HG03108 (cell line): ENCODE results near the gene ANAPC15.

Source experiments
- ATAC-seq: cut with Tn5 transposase; IDR thresholded peaks from one replicate; pipeline ENCODE4 v1.9.1; 2021; ENCODE audit warnings: moderate library complexity; ENCODE audit not compliant: unreplicated experiment

ANAPC15 gene

GRCh38 chr11:72088076-72088808, 24.3 kb downstream of the ANAPC15 start:
- ATAC-seq, result no peak

DNA sequence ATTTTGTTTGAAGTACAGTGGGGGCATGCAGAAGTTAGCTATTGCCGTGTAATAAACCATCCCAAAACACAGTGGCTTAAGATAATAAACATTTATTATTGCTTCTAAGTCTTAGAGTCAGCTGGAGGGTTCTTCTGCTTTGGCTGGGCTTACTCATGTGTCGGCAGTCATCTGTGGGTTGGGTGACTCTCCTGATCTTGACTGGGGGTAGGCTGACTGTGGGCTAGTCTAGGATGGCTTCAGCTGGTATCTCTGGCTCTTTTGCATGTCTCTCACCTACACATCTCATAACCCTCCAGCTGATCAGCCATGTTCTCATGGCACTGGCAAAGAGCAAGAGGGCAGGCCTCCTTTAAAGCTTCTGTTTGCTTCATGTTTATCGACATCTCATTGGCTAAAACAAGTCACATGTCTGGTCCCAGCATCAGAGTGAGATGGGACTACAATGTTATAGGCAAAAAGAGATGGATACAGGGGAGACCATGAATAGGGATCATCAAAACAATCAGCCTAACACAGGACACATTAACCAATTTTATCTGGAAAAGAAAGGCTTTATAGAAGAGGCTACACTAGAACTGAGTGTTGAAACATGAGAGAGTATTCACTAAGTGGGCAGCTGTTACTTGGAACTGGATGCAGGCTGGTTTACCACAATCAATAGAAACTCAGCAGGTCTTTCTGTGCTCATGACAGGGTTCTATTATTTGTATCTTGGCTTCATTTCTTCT, 26.7 kb downstream of the ANAPC15 start:
- ATAC-seq, result no peak

DNA sequence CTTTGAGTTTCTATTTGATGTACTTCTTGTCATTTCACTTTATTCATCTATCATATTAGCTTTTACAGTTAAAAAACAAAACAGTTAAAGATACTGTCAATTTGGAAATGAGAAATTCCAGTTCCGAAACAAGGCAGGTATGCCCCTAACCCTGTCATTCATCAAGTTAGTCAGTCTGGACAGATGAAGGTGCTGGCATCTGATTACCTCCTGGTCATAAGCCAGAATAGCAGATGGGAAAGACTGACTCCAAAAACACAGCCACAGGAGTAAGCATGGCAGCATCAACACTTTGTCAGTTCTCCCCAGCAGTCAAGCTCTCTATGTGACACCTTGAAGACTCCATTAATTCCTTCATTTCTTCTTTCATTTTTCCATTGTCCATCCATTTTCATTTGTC, 27.5 kb downstream of the ANAPC15 start:
- ATAC-seq, result no peak

DNA sequence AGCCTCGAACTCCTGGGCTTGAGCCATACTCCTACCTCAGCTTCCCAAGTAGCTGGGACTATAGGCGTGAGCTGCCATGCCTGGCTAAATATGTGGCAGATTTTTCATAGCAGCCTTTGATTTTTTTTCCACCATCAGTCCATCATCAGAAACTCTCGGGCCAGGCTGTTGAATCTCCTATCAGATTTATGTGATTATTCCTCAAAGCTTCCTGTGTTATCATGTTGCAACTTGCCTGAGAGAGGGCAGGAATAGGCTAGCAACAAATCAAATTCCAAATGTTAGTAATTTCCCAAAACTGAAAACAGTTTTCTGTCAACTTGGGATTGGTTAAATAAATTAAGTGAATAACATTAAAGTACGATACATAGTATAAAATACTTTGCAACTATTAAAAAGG, 28.4 kb downstream of the ANAPC15 start:
- no peak for ATAC-seq

- no peak for ATAC-seq
Observed at GRCh38 chr11:72083414-72083813, 29.1 kb downstream of the ANAPC15 start.

DNA sequence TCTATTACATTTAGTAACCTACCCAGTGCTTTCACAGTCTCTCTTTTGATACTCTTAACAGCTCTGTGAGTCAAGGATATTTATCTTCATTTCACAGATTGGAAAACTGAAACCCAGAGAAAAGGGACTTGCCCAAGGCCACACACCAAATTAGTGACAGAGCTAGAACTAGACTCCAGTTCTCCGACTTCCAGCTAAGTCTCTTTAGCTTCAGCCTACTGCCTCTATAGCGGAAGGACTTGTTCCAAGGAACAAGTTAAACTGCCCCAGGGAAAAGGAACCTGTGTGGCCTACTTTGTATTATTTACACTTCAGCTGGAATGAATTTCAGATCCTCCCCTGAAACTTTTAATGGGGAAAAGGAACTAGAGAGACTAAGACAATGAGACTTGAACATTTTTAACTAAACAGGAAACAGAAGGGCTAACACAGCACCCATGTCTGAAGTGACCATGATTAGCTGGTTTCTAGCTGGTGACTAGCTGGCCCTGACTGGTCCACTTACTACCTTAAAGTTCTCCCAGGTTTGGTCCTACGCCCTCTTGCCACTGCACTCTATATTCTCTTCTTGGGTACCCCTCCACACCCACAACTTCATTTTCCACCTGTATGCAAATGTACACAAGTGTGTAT, 30.6 kb downstream of the ANAPC15 start:
- no peak for ATAC-seq

- ATAC-seq, result no peak
Observed at GRCh38 chr11:72081184-72081644, 31.3 kb downstream of the ANAPC15 start.

- ATAC-seq, result peak; percentile 94
Observed at GRCh38 chr11:72080326-72081183, 31.9 kb downstream of the ANAPC15 start, which contains the start of the genes LRRC51 and NUMA1. LRRC51 (plus strand) TSS chr11:72080850; CDS start chr11:72089084, 8,234 bp downstream. NUMA1 (minus strand) TSS chr11:72080542; CDS start chr11:72035943, 44,599 bp downstream.

- ATAC-seq, result no peak
Observed at GRCh38 chr11:72079819-72080325, 32.6 kb downstream of the ANAPC15 start.

GRCh38 chr11:72078477-72078876, 34.0 kb downstream of the ANAPC15 start:
- ATAC-seq, result no peak

DNA sequence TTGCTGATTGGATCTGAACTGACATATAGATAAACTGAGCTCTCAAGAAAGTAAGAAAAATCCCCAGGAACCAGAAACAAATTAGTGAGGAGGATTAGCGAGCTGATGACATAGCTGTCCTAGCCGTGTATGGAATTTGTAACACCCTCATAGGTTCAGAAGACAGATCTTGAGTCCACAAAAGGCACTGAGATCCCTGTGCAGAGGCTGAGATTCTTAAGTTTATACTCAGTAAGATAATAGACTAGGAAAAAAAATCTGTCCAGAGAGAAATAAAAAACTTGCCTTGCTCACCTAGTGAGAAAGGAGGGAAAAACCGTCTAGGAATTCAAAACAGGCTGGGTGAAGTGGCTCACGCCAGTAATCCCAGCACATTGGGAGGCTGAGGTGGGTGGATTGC, 36.7 kb downstream of the ANAPC15 start:
- no peak for ATAC-seq

DNA sequence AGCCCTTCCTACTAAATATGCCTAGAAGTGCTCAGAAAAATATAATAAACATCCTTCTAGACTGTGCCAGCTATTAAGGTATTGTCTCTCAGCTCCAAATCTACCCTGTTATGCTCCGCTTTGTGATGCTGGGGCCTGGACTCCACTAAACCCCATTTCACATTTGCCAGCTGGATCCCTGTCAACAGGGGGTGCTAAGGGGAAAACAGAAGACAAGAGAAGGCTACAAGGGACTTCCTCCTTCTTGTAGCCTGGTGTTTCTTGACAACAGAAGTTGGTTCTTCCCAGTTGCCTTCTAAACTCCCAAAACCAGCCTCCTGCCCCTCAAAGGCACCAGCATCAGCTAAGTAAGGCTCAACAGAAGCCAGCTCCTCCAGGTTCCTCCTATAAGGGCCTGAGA, 37.4 kb downstream of the ANAPC15 start:
- no peak for ATAC-seq

DNA sequence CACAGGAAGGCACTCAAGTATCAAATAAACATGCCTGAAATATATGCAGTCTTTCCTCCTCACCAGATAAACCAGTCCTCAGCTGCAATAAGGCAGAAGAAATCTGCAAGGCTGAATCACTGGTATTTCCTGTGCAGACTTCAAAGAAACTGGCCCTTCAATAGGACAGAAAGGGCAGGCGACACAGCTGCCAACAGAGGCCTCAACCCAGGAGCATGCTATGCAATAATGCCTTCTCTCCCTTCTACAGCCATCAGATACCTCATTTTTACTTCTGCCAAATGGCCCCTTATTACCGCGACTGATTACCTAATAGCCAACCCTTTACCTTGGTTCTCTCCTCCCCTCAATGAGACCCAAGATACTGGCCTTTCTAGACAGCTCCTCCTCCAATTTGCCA, 40.1 kb downstream of the ANAPC15 start:
- no peak for ATAC-seq

DNA sequence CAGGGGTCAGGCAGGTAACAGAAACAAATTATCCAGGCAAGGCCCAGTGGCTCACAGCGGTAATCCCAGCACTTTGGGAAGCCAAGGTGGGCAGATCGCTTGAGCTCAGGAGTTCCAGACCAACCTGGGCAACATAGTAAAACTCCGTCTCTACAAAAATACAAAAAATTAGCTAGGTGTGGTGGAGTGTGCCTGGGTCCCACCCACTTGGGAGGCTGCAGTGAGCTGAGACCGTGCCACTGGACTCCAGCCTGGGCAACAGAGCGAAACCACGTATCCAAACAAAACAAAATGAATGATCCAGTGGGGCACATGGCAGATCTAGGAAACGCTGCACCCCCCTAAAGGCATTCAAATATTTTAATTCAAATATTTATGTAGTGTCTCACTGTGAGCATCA, 42.0 kb downstream of the ANAPC15 start:
- ATAC-seq, result no peak

DNA sequence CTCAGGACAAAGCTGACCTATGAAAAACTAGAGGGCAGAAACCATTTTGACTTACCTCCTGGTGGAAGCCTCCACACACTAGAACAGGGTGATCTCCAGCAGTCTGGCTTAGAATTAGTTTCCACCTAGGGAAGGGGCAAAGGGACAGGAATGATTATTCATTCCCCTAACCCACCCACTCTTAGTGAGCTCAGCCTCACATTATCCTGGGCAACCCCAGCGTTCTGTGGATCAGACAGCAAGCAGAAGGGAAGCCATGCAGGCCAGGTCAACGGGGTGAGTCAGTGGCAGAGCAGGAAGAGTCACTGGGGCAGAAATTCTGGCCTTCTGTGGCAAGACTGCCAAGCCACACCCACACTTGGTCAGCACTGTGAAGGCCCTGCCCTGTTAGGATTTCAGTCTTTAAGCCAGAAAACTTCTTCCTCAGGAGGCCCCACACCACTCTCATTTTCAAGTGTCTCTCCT, 42.7 kb downstream of the ANAPC15 start:
- ATAC-seq, result peak; percentile 77

DNA sequence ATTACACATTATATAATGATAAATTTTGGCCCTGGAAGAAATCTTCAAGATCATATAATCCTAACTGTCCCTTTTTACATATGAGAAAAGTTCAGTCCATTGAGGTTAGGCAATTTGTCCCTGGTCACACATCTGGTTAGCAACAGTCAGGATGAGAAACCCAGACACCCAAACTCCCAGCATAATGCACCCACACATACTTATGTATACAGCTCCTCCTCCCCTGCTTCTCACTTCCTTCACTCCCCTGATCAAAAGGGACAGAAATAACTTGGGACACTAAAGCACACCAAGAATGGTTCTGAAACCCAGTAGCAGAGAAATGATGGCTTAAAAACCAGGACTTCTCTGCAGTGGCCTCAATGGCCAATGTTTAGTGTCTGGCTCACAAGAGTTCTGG, 43.3 kb downstream of the ANAPC15 start:
- no peak for ATAC-seq

DNA sequence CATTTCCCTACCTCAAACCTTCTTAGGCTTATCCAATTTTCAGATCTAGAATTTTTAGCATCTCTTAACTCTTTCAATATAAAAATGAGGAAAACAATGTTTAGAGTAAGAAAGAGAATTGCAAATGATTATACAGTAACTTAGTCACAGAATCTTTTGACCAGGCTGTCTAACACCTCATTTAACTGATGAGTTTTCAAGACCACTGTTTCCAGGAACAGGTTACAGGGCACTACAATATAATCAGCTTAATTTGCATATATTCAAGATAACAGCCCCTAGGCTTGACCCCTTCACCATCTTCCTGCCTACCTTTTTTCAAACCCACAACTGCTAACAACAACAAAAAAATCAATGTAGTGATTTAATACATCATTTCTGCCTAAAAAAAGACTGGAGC, 44.8 kb downstream of the ANAPC15 start:
- no peak for ATAC-seq

- ATAC-seq, result no peak
Observed at GRCh38 chr11:72067266-72067665, 45.2 kb downstream of the ANAPC15 start.

- ATAC-seq, result no peak
Observed at GRCh38 chr11:72066855-72067254, 45.6 kb downstream of the ANAPC15 start.

DNA sequence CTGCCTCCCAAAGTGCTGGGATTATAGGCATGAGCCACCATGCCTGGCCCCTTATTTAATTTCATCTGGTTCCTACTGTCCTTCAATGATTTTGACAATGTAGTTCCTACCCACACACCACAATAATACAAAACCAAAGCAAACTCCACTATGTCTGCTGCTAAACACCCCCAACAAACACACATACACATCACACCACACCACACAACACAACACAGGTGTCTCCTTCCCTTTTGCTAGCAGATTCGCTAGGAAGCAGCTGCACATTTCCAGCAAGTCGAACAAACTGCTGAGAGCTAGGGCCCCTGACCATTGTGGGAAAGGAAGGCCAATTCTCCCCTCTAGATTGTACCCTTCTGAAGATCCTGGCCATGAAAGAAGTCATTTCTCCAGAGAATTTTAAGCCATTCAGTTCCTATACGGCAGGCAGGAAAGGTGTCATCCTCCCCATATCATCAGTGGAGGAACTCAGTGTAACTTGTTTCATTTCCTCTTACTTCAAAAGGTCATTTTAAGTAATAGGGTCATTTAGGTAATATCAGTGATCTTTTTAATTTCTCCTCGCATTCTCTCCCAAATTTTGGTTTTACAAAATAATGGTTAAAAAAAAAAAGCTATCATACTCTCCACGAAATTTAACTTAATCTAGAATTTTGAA, 50.6 kb downstream of the ANAPC15 start:
- no peak for ATAC-seq
